GM12875 (cell line): ENCODE data around the gene IFNLR1.

Source experiments
- H3K4me3 ChIP-seq: one replicate; pipeline ENCODE4 v1.5.1; 2011; ENCODE audit warnings: low read depth, low read length, control low read depth
- TF ChIP-seq, protein P1 (sequence below): IDR thresholded peaks from 2 replicates; pipeline ENCODE4 v1.5.1; 2011; ENCODE audit warnings: low read depth, mild to moderate bottlenecking, control low read depth, inconsistent platforms, low read length, moderate library complexity, borderline replicate concordance; ENCODE audit not compliant: insufficient read depth

IFNLR1 gene

DNA sequence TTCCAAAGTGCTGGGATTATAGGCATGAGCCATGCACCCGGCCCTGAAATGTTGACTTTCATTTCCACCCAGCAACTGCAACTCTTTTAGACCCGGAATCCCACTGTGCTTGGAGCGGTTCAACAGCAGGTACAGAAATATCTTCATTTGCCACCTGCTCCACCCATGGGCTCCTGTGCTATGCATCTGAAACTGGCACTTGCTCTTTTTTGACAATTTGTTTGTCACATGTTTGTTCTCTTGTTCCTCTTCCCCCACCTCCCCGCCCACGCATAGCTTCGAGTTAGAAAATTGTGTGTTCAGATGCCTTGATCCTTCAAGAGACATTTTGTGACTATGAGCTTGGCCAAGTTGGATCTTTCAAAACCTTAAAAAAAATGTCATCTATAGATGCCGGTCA, 2.4 kb upstream of the IFNLR1 start:
- peak overlapping the region; percentile 13 for H3K4me3 ChIP-seq
- TF ChIP-seq, protein P1, sequence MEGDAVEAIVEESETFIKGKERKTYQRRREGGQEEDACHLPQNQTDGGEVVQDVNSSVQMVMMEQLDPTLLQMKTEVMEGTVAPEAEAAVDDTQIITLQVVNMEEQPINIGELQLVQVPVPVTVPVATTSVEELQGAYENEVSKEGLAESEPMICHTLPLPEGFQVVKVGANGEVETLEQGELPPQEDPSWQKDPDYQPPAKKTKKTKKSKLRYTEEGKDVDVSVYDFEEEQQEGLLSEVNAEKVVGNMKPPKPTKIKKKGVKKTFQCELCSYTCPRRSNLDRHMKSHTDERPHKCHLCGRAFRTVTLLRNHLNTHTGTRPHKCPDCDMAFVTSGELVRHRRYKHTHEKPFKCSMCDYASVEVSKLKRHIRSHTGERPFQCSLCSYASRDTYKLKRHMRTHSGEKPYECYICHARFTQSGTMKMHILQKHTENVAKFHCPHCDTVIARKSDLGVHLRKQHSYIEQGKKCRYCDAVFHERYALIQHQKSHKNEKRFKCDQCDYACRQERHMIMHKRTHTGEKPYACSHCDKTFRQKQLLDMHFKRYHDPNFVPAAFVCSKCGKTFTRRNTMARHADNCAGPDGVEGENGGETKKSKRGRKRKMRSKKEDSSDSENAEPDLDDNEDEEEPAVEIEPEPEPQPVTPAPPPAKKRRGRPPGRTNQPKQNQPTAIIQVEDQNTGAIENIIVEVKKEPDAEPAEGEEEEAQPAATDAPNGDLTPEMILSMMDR: no peak

- peak overlapping the region; percentile 73 for H3K4me3 ChIP-seq
- TF ChIP-seq, protein P1: no peak
Measured at GRCh38 chr1:24186711-24186992, 437 bp downstream of the IFNLR1 start.

GRCh38 chr1:24186031-24186710, 918 bp downstream of the IFNLR1 start:
- TF ChIP-seq, protein P1: no peak
- H3K4me3 ChIP-seq: peak overlapping the region; percentile 73

- TF ChIP-seq, protein P1: no peak
- peak overlapping the region; percentile 21 for H3K4me3 ChIP-seq
Measured at GRCh38 chr1:24185076-24185475, 2.0 kb downstream of the IFNLR1 start.

DNA sequence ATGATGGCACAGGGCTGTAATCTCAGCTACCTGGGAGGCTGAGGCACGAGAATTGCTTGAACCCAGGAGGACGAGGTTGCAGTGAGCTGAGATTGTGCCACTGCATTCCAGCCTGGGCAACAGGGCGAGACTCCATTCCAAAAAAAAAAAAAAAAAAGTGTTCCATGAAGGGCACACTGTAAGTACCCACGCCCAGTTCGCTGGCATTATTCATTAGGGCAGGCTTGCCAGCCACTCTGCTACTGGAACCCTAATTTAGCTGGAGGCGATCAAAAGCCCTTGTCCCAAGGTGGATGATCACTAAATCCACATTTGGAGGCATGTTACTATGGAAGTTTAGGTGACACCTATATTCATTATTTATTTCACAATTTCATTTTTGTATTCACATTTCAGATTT, 5.0 kb downstream of the IFNLR1 start:
- H3K4me3 ChIP-seq: no peak overlapping the region
- TF ChIP-seq, protein P1: no peak

GRCh38 chr1:24181619-24182018, 5.5 kb downstream of the IFNLR1 start:
- H3K4me3 ChIP-seq: no peak overlapping the region
- TF ChIP-seq, protein P1: no peak

GRCh38 chr1:24180676-24181075, 6.4 kb downstream of the IFNLR1 start:
- TF ChIP-seq, protein P1: no peak
- H3K4me3 ChIP-seq: no peak overlapping the region
